Measurements from ENCODE around the gene IL27RA.

GRCh38 chr19:14102756-14103155 is 71.2 kb downstream of the IL27RA start:
- TF ChIP-seq CTCF (conservative IDR thresholded peaks at IDR 0.05; ENCODE audit: low read length) (no peak), EZH2phosphoT487 (IDR thresholded peaks at IDR 0.05; ENCODE audit: borderline replicate concordance) (no peak)
